Neuronal stem cell (in vitro differentiated cells): ENCODE results near the gene RHOA.

Experiments
- DNase-seq: peaks from one replicate; pipeline ENCODE4 v3.0.0-alpha.2; 2013; ENCODE audit warnings: low spot score
- H2AFZ ChIP-seq: one replicate; pipeline ENCODE4 v1.6.1; 2013; ENCODE audit warnings: mild to moderate bottlenecking, low read length, inconsistent platforms
- H2AK5ac ChIP-seq: 2 replicates; pipeline ENCODE4 v1.6.1; 2013; ENCODE audit warnings: low read depth, mild to moderate bottlenecking, inconsistent platforms, low read length, moderate library complexity, mixed read lengths
- H2BK120ac ChIP-seq: 2 replicates; pipeline ENCODE4 v1.6.1; 2013; ENCODE audit warnings: low read depth, mild to moderate bottlenecking, inconsistent platforms, low read length, moderate library complexity, mixed read lengths
- H2BK12ac ChIP-seq: one replicate; pipeline ENCODE4 v1.6.1; 2013; ENCODE audit warnings: low read length, inconsistent platforms
- H2BK15ac ChIP-seq: 2 replicates; pipeline ENCODE4 v1.6.1; 2013; ENCODE audit warnings: mild to moderate bottlenecking, low read length, inconsistent platforms, mixed read lengths
- H2BK5ac ChIP-seq: one replicate; pipeline ENCODE4 v1.6.1; 2013; ENCODE audit warnings: inconsistent platforms, mild to moderate bottlenecking, low read length, moderate library complexity
- H3K14ac ChIP-seq: one replicate; pipeline ENCODE4 v1.6.1; 2013; ENCODE audit warnings: low read length, inconsistent platforms
- H3K18ac ChIP-seq: 2 replicates; pipeline ENCODE4 v1.6.1; 2013; ENCODE audit warnings: low read length, inconsistent platforms
- H3K23ac ChIP-seq: 2 replicates; pipeline ENCODE4 v1.6.1; 2013; ENCODE audit warnings: low read depth, mild to moderate bottlenecking, mixed read lengths, low read length, inconsistent platforms; ENCODE audit not compliant: poor library complexity
- H3K27ac ChIP-seq: replicated peaks from 3 replicates; pipeline ENCODE4 v1.5.1; 2013; ENCODE audit warnings: low read length, inconsistent platforms
- H3K27me3 ChIP-seq, 3 experiments: 2 replicates each; pipeline ENCODE4 v1.6.1; 2013; ENCODE audit warnings: low read length in 3 of 3, mild to moderate bottlenecking in 2 of 3, inconsistent platforms in 1 of 3, low read depth in 1 of 3, mixed read lengths in 1 of 3, moderate library complexity in 1 of 3; ENCODE audit not compliant: control insufficient read depth in 3 of 3, insufficient read depth in 3 of 3
- H3K36me3 ChIP-seq, 2 donors: replicated peaks in 1 of 2; 2 replicates each; pipeline ENCODE4 v1.6.1; 2013; ENCODE audit warnings: low read length in 2 of 2; ENCODE audit not compliant: control insufficient read depth in 2 of 2, insufficient read depth in 2 of 2
- H3K4ac ChIP-seq: 2 replicates; pipeline ENCODE4 v1.6.1; 2013; ENCODE audit warnings: inconsistent platforms, mild to moderate bottlenecking, low read length, moderate library complexity
- H3K4me1 ChIP-seq, 2 donors: 1 replicate in 1 of 2; 2 replicates in 1 of 2; pipeline ENCODE4 v1.6.1; 2013; ENCODE audit warnings: low read length in 2 of 2, low read depth in 1 of 2; ENCODE audit not compliant: control insufficient read depth in 2 of 2, insufficient read depth in 1 of 2
- H3K4me2 ChIP-seq: one replicate; pipeline ENCODE4 v1.6.1; 2013; ENCODE audit warnings: mild to moderate bottlenecking, low read length, inconsistent platforms; ENCODE audit not compliant: insufficient read depth, poor library complexity, severe bottlenecking
- H3K4me3 ChIP-seq, 2 donors: 2 replicates each; pipeline ENCODE4 v1.5.1; 2013; ENCODE audit warnings: low read length in 2 of 2, mild to moderate bottlenecking in 2 of 2, inconsistent platforms in 1 of 2, moderate library complexity in 1 of 2
- H3K79me1 ChIP-seq: one replicate; pipeline ENCODE4 v1.6.1; 2013; ENCODE audit warnings: low read depth, mild to moderate bottlenecking, inconsistent platforms, low read length, moderate library complexity
- H3K9ac ChIP-seq: one replicate; pipeline ENCODE4 v1.6.1; 2013; ENCODE audit warnings: mild to moderate bottlenecking, low read depth, low read length, inconsistent platforms; ENCODE audit not compliant: poor library complexity
- H3K9me3 ChIP-seq, 2 donors: replicated peaks in 1 of 2; 2 replicates each; pipeline versions ENCODE3 to v1.6.1; 2013; ENCODE audit warnings: low read length in 2 of 2, mild to moderate bottlenecking in 2 of 2, inconsistent platforms in 1 of 2, low read depth in 1 of 2, mixed read lengths in 1 of 2, moderate library complexity in 1 of 2; ENCODE audit not compliant: control insufficient read depth in 2 of 2, insufficient read depth in 1 of 2
- H4K8ac ChIP-seq: one replicate; pipeline ENCODE4 v1.6.1; 2013; ENCODE audit warnings: low read depth, mild to moderate bottlenecking, inconsistent platforms, low read length, moderate library complexity
- H4K91ac ChIP-seq: one replicate; pipeline ENCODE4 v1.6.1; 2013; ENCODE audit warnings: low read length, low read depth, mild to moderate bottlenecking, inconsistent platforms; ENCODE audit not compliant: poor library complexity
- WGBS, 2 donors: extraction: QIAGEN DNeasy Blood & Tissue Kit; methylation state at CpG; one replicate each; pipeline ENCODE4 v1.1.7; 2013; ENCODE audit warnings: missing lambda C conversion rate in 2 of 2, mixed read lengths in 1 of 2; ENCODE audit not compliant: insufficient read length in 2 of 2, insufficient replicate concordance in 1 of 2; ENCODE audit errors: extremely low coverage in 2 of 2; 5-methylcytosine and 5-hydroxymethylcytosine counted together

Gene RHOA

GRCh38 chr3:49422379-49423248 lies 10.8 kb upstream of the RHOA start, which contains the start of gene AMT:
Gene AMT (minus strand): TSS chr3:49422473. CDS start chr3:49422450, 23 bp downstream.
- no peak within 1 kb of the TSS for H2BK120ac ChIP-seq
- no peak within 1 kb of the TSS for H2BK12ac ChIP-seq
- no peaks in the 10 kb centered on the region for H3K27me3 ChIP-seq
- H2AFZ ChIP-seq, result peak within 1 kb of the TSS; percentile 75
- H3K36me3 ChIP-seq, result peaks cover 5 to 23% of the 10 kb centered on the region in 2 donors
- no peaks in the 10 kb centered on the region for H3K9me3 ChIP-seq
- peak within 1 kb of the TSS; percentile 59 for H3K4me2 ChIP-seq
- WGBS, 2 donors, result no CpG with 5 or more reads among the region's 25 CpGs
- H3K4me3 ChIP-seq, result peak within 1 kb of the TSS; percentile 58 to 84
- peak within 1 kb of the TSS; percentile 87 for H3K14ac ChIP-seq
- peaks cover 0 to 13% of the 10 kb centered on the region in 2 donors for H3K4me1 ChIP-seq
- DNase-seq, result peak; percentile 74
- peak within 1 kb of the TSS; percentile 96 for H3K9ac ChIP-seq
- H2BK15ac ChIP-seq, result no peak within 1 kb of the TSS
- H3K23ac ChIP-seq, result no peak within 1 kb of the TSS
- peak within 1 kb of the TSS; percentile 31 for H2BK5ac ChIP-seq
- H3K27ac ChIP-seq, result peak within 1 kb of the TSS; percentile 69
- peak within 1 kb of the TSS; percentile 48 for H2AK5ac ChIP-seq
- H4K8ac ChIP-seq, result peak within 1 kb of the TSS; percentile 52
- H3K18ac ChIP-seq, result peak within 1 kb of the TSS; percentile 73
- no peak within 1 kb of the TSS for H4K91ac ChIP-seq
- H3K79me1 ChIP-seq, result peaks cover 3% of the 10 kb centered on the region
- peak within 1 kb of the TSS; percentile 8 for H3K4ac ChIP-seq

- no peak for DNase-seq
- peak overlapping the region; percentile 75 for H2AFZ ChIP-seq
Measured at GRCh38 chr3:49421890-49422378, 10.2 kb upstream of the RHOA start.

GRCh38 chr3:49417516-49418120 lies 5.8 kb upstream of the RHOA start:
- Histone ChIP-seq H3K4me2 (no peak overlapping the region), H2BK15ac (no peak overlapping the region), H3K27me3 (no peaks in the 10 kb centered on the region), H3K4ac (no peak overlapping the region), H3K4me1 (peaks cover 3 to 12% of the 10 kb centered on the region in 2 donors), H2AK5ac (no peak overlapping the region), H3K9me3 (no peaks in the 10 kb centered on the region), H3K14ac (no peak overlapping the region), H4K8ac (no peak overlapping the region), H3K79me1 (peaks cover 5% of the 10 kb centered on the region), H2BK5ac (no peak overlapping the region), H2BK120ac (no peak overlapping the region), H3K4me3 (no peak overlapping the region), H2BK12ac (no peak overlapping the region), H2AFZ (no peak overlapping the region), H3K27ac (no peak overlapping the region), H3K36me3 (peaks cover 2 to 28% of the 10 kb centered on the region in 2 donors), H3K23ac (no peak overlapping the region), H4K91ac (no peak overlapping the region), H3K18ac (no peak overlapping the region), H3K9ac (no peak overlapping the region)
- WGBS, 2 donors, result no CpG with 5 or more reads among the region's 13 CpGs
- no peak for DNase-seq

More at GRCh38 chr3:49421890-49422378, 10.2 kb upstream of the RHOA start:
- Histone ChIP-seq H4K8ac (peak overlapping the region; percentile 52), H3K27me3 (no peaks in the 10 kb centered on the region), H3K14ac (peak overlapping the region; percentile 87), H3K79me1 (peaks cover 3% of the 10 kb centered on the region), H3K4me3 (peak overlapping the region; percentile 58 to 84), H3K9me3 (no peaks in the 10 kb centered on the region), H2BK12ac (no peak overlapping the region), H3K27ac (no peak overlapping the region), H3K4me2 (peak overlapping the region; percentile 59), H3K4me1 (peaks cover 0 to 13% of the 10 kb centered on the region in 2 donors), H3K4ac (no peak overlapping the region), H3K18ac (peak overlapping the region; percentile 69), H4K91ac (no peak overlapping the region), H3K9ac (peak overlapping the region; percentile 96), H2AK5ac (peak overlapping the region; percentile 20), H3K36me3 (peaks cover 5 to 25% of the 10 kb centered on the region in 2 donors), H2BK15ac (no peak overlapping the region), H2BK5ac (no peak overlapping the region), H3K23ac (no peak overlapping the region), H2BK120ac (no peak overlapping the region)
- no CpG with 5 or more reads among the region's 14 CpGs for WGBS, 2 donors

GRCh38 chr3:49416867-49417266 lies 5.1 kb upstream of the RHOA start:
- Histone ChIP-seq H3K4me3 (no peak overlapping the region), H2BK120ac (no peak overlapping the region), H3K4ac (no peak overlapping the region), H2AFZ (no peak overlapping the region), H4K91ac (no peak overlapping the region), H2BK15ac (no peak overlapping the region), H3K36me3 (peaks cover 2 to 28% of the 10 kb centered on the region in 2 donors), H3K27me3 (no peaks in the 10 kb centered on the region), H3K9ac (no peak overlapping the region), H3K79me1 (peaks cover 8% of the 10 kb centered on the region), H3K9me3 (no peaks in the 10 kb centered on the region), H3K27ac (no peak overlapping the region), H2BK12ac (no peak overlapping the region), H3K4me2 (no peak overlapping the region), H3K23ac (no peak overlapping the region), H3K18ac (no peak overlapping the region), H3K14ac (no peak overlapping the region), H2AK5ac (no peak overlapping the region), H2BK5ac (no peak overlapping the region), H3K4me1 (peaks cover 3 to 13% of the 10 kb centered on the region in 2 donors), H4K8ac (no peak overlapping the region)
- DNase-seq, result no peak
- no CpG with 5 or more reads among the region's 2 CpGs for WGBS, 2 donors
